Endothelial cell of umbilical vein (primary cell): ENCODE measurements around the gene TEX13A. TPM values are rescaled to one million over a fixed set of nuclear protein-coding genes. Genes with fewer than 3 reads are reported as not detected.

ENCODE experiments used
- BruUV-seq: library from RNA; stranded (reverse); fragments of 400-500 nt; replicated peaks from 2 replicates; lab custom pipeline; 2021; lab: Mats Ljungman, UMichigan
- CTCF ChIA-PET: fragments of 300-600, 350-600 bp; sonication (Branson Sonifier 250); formaldehyde crosslinking; loops from one replicate; lab custom pipeline; 2021; ENCODE audit warnings: antibody characterized with exemption, inconsistent platforms; lab: Charles Lee
- POLR2A ChIA-PET: fragments of 300-600, 350-600 bp; sonication (Branson Sonifier 250); formaldehyde crosslinking; loops from one replicate; lab custom pipeline; 2021; ENCODE audit warnings: antibody characterized with exemption, inconsistent platforms; lab: Charles Lee
- DNase-seq: peaks from one replicate; pipeline ENCODE4 v3.0.0-alpha.2; 2011; ENCODE audit warnings: low read depth, low spot score
- FAIRE-seq: peaks from 2 replicates; lab custom pipeline; 2011; peaks lifted over from hg19 to GRCh38; lab: Jason Lieb, UNC
- H2AFZ ChIP-seq: 2 replicates; pipeline ENCODE4 v1.6.0; 2012; ENCODE audit warnings: low read depth, low read length, control low read depth, inconsistent platforms
- H3K27ac ChIP-seq: 2 replicates; pipeline ENCODE4 v1.5.1; 2011; ENCODE audit warnings: low read depth, mild to moderate bottlenecking, control low read depth, low read length, moderate library complexity; ENCODE audit not compliant: insufficient read depth
- H3K27me3 ChIP-seq, 2 experiments: 2 replicates each; pipeline versions ENCODE4 v1.6.0 to v1.6.1; 2011; ENCODE audit warnings: low read length in 2 of 2, mixed read lengths in 1 of 2; ENCODE audit not compliant: control insufficient read depth in 2 of 2, insufficient read depth in 2 of 2
- H3K36me3 ChIP-seq, 2 experiments: 2 replicates in 1 of 2; 3 replicates in 1 of 2; pipeline ENCODE4 v1.5.1; 2011; ENCODE audit warnings: low read length in 2 of 2, mild to moderate bottlenecking in 1 of 2, moderate library complexity in 1 of 2; ENCODE audit not compliant: control insufficient read depth in 2 of 2, insufficient read depth in 2 of 2; ENCODE audit errors: extremely low read depth in 1 of 2
- H3K4me1 ChIP-seq: 3 replicates; pipeline ENCODE4 v1.5.1; 2011; ENCODE audit warnings: mild to moderate bottlenecking, low read length; ENCODE audit not compliant: control insufficient read depth, insufficient read depth; ENCODE audit errors: extremely low read depth
- H3K4me2 ChIP-seq: 2 replicates; pipeline ENCODE4 v1.6.1; 2011; ENCODE audit warnings: low read length, control low read depth, mixed read lengths; ENCODE audit not compliant: insufficient read depth
- H3K4me3 ChIP-seq, 3 experiments: fragments of 200-600 bp in 1 of 3; sonication (generic), shearing (Covaris generic) in 1 of 3; replicated peaks in 1 of 3; 2 replicates each; pipeline ENCODE4 v1.5.1; 2011 to 2016; ENCODE audit warnings: control low read depth in 3 of 3, low read length in 3 of 3, mild to moderate bottlenecking in 2 of 3, inconsistent platforms in 1 of 3, low read depth in 1 of 3, moderate library complexity in 1 of 3; ENCODE audit not compliant: insufficient read depth in 1 of 3
- H3K79me2 ChIP-seq: 2 replicates; pipeline ENCODE4 v1.6.0; 2012; ENCODE audit warnings: low read length, inconsistent platforms; ENCODE audit not compliant: control insufficient read depth, insufficient read depth
- H3K9ac ChIP-seq: replicated peaks from 2 replicates; pipeline ENCODE3; 2011; ENCODE audit warnings: low read length, control low read depth; ENCODE audit not compliant: insufficient read depth; ENCODE audit errors: extremely low read depth
- H3K9me1 ChIP-seq: replicated peaks from 3 replicates; pipeline ENCODE4 v1.6.0; 2011; ENCODE audit warnings: mild to moderate bottlenecking, low read length; ENCODE audit not compliant: control insufficient read depth, insufficient read depth; ENCODE audit errors: extremely low read depth
- H3K9me3 ChIP-seq: replicated peaks from 2 replicates; pipeline ENCODE4 v1.5.1; 2012; ENCODE audit warnings: low read length, inconsistent platforms; ENCODE audit not compliant: control insufficient read depth, insufficient read depth
- H4K20me1 ChIP-seq: replicated peaks from 2 replicates; pipeline ENCODE3; 2011; ENCODE audit warnings: mild to moderate bottlenecking, low read length; ENCODE audit not compliant: control insufficient read depth, insufficient read depth; ENCODE audit errors: extremely low read depth
- CTCF ChIP-seq, 2 donors: IDR thresholded peaks; 1 replicate in 1 of 2; 2 replicates in 1 of 2; pipeline ENCODE4 v1.5.1; 2011; ENCODE audit warnings: low read length in 2 of 2, mild to moderate bottlenecking in 2 of 2, moderate library complexity in 2 of 2, control low read depth in 1 of 2, inconsistent platforms in 1 of 2, low read depth in 1 of 2; ENCODE audit not compliant: insufficient read depth in 1 of 2; ENCODE audit errors: extremely low read depth in 1 of 2
- EZH2 ChIP-seq: IDR thresholded peaks from 2 replicates; pipeline ENCODE4 v1.6.1; 2012; ENCODE audit warnings: borderline replicate concordance, low read depth, mild to moderate bottlenecking, moderate library complexity, low read length, inconsistent platforms; ENCODE audit not compliant: severe bottlenecking
- FOS ChIP-seq: IDR thresholded peaks from 2 replicates; pipeline ENCODE4 v1.6.1; 2011; ENCODE audit warnings: mild to moderate bottlenecking, low read length, moderate library complexity, borderline replicate concordance; ENCODE audit not compliant: insufficient read depth
- GATA2 ChIP-seq: IDR thresholded peaks from 2 replicates; pipeline ENCODE4 v1.7.0; 2011; ENCODE audit warnings: low read depth, mild to moderate bottlenecking, moderate library complexity, mixed read lengths, low read length; ENCODE audit not compliant: insufficient read length, insufficient read depth
- JUN ChIP-seq: IDR thresholded peaks from 2 replicates; pipeline ENCODE4 v1.6.1; 2011; ENCODE audit warnings: borderline replicate concordance, low read depth; ENCODE audit not compliant: insufficient read length, insufficient read depth
- MAX ChIP-seq: IDR thresholded peaks from 2 replicates; pipeline ENCODE4 v1.6.1; 2011; ENCODE audit not compliant: insufficient read depth, insufficient read length
- MYC ChIP-seq: IDR thresholded peaks from one replicate; pipeline ENCODE4 v1.6.1; 2011; ENCODE audit warnings: mild to moderate bottlenecking, low read depth, low read length
- POLR2A ChIP-seq: IDR thresholded peaks from 2 replicates; pipeline ENCODE4 v1.6.1; 2012; ENCODE audit warnings: low read depth, mild to moderate bottlenecking, control low read depth, low read length
- POLR2AphosphoS5 ChIP-seq: IDR thresholded peaks from 2 replicates; pipeline ENCODE4 v1.6.1; 2012; ENCODE audit warnings: low read depth, mild to moderate bottlenecking, control low read depth, low read length, moderate library complexity; ENCODE audit not compliant: insufficient read depth
- dilution Hi-C: fragments of 300-500 bp; cut with MboI; formaldehyde crosslinking; loops from one replicate; pipeline ENCODE4 v1.15.0; 2019; ENCODE audit warnings: low sequenced_read_pairs; ENCODE audit not compliant: extremely low pct_ligation_motif_present
- intact Hi-C: fragments of 100-400 bp; cut with micrococcal nuclease; formaldehyde crosslinking; loops from one replicate; pipeline ENCODE4 v1.10.0; 2022
- polyA plus RNA-seq, 4 experiments: library from polyadenylated mRNA; depleted of rRNA in 3 of 4; stranded (reverse) in 3 of 4; unstranded in 1 of 4; fragments of >200 nt; gene quantifications; 2 replicates each; pipeline versions ENCODE4 v1.2.1 to v1.2.3, GENCODE V29; 2011 to 2012; ENCODE audit warnings: missing spikeins in 1 of 4
- total RNA-seq: library from RNA; stranded (reverse); gene quantifications from 2 replicates; pipeline ENCODE4 v1.2.3, GENCODE V29; 2021

Gene TEX13A
- total and polyA plus RNA-seq, 2 donors (not counting 3 experiments of a cell fraction or from before 2014, with no cell fraction given): not detected

DNA sequence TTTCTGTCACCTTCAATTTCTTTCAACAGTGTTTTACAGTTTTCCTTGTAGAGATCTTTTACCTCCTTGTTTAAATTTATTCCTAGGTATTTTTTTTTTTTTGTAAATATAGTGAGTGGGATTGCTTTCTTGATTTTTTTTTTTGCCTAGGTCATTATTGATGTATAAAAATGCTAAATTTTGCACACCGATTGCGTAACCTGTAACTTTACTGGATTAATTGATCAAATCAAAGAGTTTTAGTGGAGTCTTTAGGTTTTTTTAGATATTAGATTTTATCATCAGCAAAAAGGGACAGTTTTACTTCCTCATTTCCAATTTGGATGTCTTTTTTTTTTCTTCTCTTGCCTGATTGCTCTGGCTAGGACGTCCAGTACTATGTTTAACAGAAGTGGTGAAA, 40.9 kb downstream of the TEX13A start:
- no peak overlapping the region for H3K4me3 ChIP-seq
- no peak for DNase-seq
- dilution Hi-C loops: no loop called here
- H3K9me3 ChIP-seq: no peaks in the 10 kb centered on the region
- no peaks in the 10 kb centered on the region for H3K27me3 ChIP-seq
- intact Hi-C loops: no loop called here
- BruUV-seq: no TSS peak
- FAIRE-seq: no peak
- no peaks in the 10 kb centered on the region for H4K20me1 ChIP-seq
- TF ChIP-seq EZH2 (no peak), MYC (no peak), JUN (no peak), POLR2A (no peak), POLR2AphosphoS5 (no peak), MAX (no peak), GATA2 (no peak), CTCF (IDR thresholded peaks at IDR 0.05; ENCODE audit: extremely low read depth in 1 of 2, insufficient read depth in 1 of 2, low read depth in 1 of 2, low read length in 2 of 2) (no peak), FOS (no peak)
- no peak overlapping the region for H3K27ac ChIP-seq
- ChIA-PET POLR2A (no interaction called here), CTCF (no interaction called here)
- H3K9ac ChIP-seq: no peak overlapping the region
- no peak overlapping the region for H3K4me2 ChIP-seq
- no peaks in the 10 kb centered on the region for H3K36me3 ChIP-seq
- no peaks in the 10 kb centered on the region for H3K4me1 ChIP-seq
- no peaks in the 10 kb centered on the region for H3K9me1 ChIP-seq
- no peaks in the 10 kb centered on the region for H3K79me2 ChIP-seq
- no peak overlapping the region for H2AFZ ChIP-seq
